ENCODE measurements around the gene SLC35E1. TPM values are rescaled to one million over a fixed set of nuclear protein-coding genes. Genes with fewer than 3 reads are reported as not detected.

Gene SLC35E1
- total and polyA plus RNA-seq, 2 of the 13 experiments (the other 11 are each of a cell fraction or from before 2014, with no cell fraction given): 21.2 to 46.5 TPM

DNA sequence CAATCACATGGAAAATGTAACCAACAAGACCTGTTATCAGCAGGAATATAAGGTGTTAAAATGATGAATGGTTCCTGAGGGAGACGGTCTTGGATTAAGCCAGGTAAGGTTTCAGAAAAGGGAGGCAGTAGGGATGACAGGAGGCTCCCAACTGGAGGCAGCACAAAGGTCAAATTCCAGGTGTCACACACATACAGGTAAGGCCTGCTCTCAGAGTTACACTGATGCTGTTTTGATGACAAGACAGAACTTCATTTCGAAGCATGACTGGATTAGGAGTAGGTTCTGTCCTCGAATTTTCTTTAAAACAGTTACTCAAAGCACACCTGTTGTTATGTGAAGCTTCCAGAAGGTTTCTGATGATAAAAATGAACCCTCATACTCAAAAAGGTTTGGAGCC, 48.4 kb upstream of the SLC35E1 start:
- ATAC-seq (no peak), FAIRE-seq (no peak), DNase-seq (ENCODE audit: low spot score) (no peak)
- ChIA-PET POLR2A (no interaction called here), CTCF (ENCODE audit: low intra/inter-chr PET ratio, low total read pairs) (no interaction called here)
- TF ChIP-seq, protein P1, sequence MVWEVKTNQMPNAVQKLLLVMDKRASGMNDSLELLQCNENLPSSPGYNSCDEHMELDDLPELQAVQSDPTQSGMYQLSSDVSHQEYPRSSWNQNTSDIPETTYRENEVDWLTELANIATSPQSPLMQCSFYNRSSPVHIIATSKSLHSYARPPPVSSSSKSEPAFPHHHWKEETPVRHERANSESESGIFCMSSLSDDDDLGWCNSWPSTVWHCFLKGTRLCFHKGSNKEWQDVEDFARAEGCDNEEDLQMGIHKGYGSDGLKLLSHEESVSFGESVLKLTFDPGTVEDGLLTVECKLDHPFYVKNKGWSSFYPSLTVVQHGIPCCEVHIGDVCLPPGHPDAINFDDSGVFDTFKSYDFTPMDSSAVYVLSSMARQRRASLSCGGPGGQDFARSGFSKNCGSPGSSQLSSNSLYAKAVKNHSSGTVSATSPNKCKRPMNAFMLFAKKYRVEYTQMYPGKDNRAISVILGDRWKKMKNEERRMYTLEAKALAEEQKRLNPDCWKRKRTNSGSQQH (CRISPR knock-in tag; IDR thresholded peaks at IDR 0.05; ENCODE audit: low read depth): no peak
- TF ChIP-seq ZNF589 (CRISPR knock-in tag; conservative IDR thresholded peaks at IDR 0.05) (no peak), MAFK (conservative IDR thresholded peaks at IDR 0.05 in 1 of 2, IDR thresholded peaks at IDR 0.05 in 1 of 2; ENCODE audit: low read length in 2 of 2) (peak; percentile 50 to 70; a peak in 3 of 4 replicates), ZNF383 (CRISPR knock-in tag; IDR thresholded peaks at IDR 0.05; ENCODE audit: borderline replicate concordance) (no peak), NFYB (CRISPR knock-in tag; IDR thresholded peaks at IDR 0.05) (no peak), MAFF (IDR thresholded peaks at IDR 0.05; ENCODE audit: low read depth, low read length) (0 out of 2 replicates have a peak, but pooled peaks have one; percentile 26), REPIN1 (CRISPR knock-in tag; IDR thresholded peaks at IDR 0.05; ENCODE audit: borderline replicate concordance, low read depth) (no peak), CHCHD3 (CRISPR knock-in tag; IDR thresholded peaks at IDR 0.05) (no peak), ZNF772 (CRISPR knock-in tag; IDR thresholded peaks at IDR 0.05) (no peak), RORA (CRISPR knock-in tag; IDR thresholded peaks at IDR 0.05) (no peak), CAMTA2 (CRISPR knock-in tag; IDR thresholded peaks at IDR 0.05; ENCODE audit: borderline replicate concordance) (no peak)
- TF ChIP-seq, protein P2, sequence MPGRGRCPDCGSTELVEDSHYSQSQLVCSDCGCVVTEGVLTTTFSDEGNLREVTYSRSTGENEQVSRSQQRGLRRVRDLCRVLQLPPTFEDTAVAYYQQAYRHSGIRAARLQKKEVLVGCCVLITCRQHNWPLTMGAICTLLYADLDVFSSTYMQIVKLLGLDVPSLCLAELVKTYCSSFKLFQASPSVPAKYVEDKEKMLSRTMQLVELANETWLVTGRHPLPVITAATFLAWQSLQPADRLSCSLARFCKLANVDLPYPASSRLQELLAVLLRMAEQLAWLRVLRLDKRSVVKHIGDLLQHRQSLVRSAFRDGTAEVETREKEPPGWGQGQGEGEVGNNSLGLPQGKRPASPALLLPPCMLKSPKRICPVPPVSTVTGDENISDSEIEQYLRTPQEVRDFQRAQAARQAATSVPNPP (CRISPR knock-in tag; IDR thresholded peaks at IDR 0.05): no peak
- TF ChIP-seq, protein P3, sequence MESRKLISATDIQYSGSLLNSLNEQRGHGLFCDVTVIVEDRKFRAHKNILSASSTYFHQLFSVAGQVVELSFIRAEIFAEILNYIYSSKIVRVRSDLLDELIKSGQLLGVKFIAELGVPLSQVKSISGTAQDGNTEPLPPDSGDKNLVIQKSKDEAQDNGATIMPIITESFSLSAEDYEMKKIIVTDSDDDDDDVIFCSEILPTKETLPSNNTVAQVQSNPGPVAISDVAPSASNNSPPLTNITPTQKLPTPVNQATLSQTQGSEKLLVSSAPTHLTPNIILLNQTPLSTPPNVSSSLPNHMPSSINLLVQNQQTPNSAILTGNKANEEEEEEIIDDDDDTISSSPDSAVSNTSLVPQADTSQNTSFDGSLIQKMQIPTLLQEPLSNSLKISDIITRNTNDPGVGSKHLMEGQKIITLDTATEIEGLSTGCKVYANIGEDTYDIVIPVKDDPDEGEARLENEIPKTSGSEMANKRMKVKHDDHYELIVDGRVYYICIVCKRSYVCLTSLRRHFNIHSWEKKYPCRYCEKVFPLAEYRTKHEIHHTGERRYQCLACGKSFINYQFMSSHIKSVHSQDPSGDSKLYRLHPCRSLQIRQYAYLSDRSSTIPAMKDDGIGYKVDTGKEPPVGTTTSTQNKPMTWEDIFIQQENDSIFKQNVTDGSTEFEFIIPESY (CRISPR knock-in tag; IDR thresholded peaks at IDR 0.05): no peak
- no peaks in the 10 kb centered on the region for H3K27me3 ChIP-seq (ENCODE audit: control insufficient read depth in 1 of 2, insufficient read depth in 2 of 2, low read length in 2 of 2)
- no peak overlapping the region for H3K4me2 ChIP-seq (ENCODE audit: low read depth, low read length)
- intact Hi-C loops (cut with micrococcal nuclease; ENCODE audit: unreplicated experiment): no loop called here
- H3K4me1 ChIP-seq (ENCODE audit: insufficient read depth, low read length): peaks cover 30% of the 10 kb centered on the region
- H3K4me3 ChIP-seq (replicated peaks in 1 of 3; ENCODE audit: insufficient read depth in 1 of 3, low read depth in 2 of 3, low read length in 3 of 3): no peak overlapping the region
- no TSS peak for BruUV-seq (replicated peaks)
- 78% methylated on average over 3 of the region's 3 CpGs for WGBS (ENCODE audit: low lambda C conversion rate)
- peaks cover 4 to 25% of the 10 kb centered on the region in 2 experiments; a peak in 3 of 5 replicates for H3K36me3 ChIP-seq (replicated peaks in 1 of 2; ENCODE audit: control insufficient read depth in 1 of 2, insufficient read depth in 2 of 2, low read length in 2 of 2)
- H3K9me3 ChIP-seq (ENCODE audit: low read length): no peaks in the 10 kb centered on the region
- H3K79me2 ChIP-seq (ENCODE audit: insufficient read depth, low read length): peaks cover 100% of the 10 kb centered on the region
- peaks cover 12% of the 10 kb centered on the region for H4K20me1 ChIP-seq (ENCODE audit: insufficient read depth, low read length)
- no peak overlapping the region for H2AFZ ChIP-seq (ENCODE audit: low read length)
- H3K27ac ChIP-seq (ENCODE audit: extremely low read length, insufficient read depth, low read length): no peak overlapping the region
- in situ Hi-C loops (cut with HindIII; ENCODE audit: extremely low pct_ligation_motif_present, low pct_unique_long_range_greater_than_20kb): no loop called here
- H3K9ac ChIP-seq (ENCODE audit: insufficient read depth, low read depth, low read length): no peak overlapping the region

All from HepG2 (cell line).